ENCODE results near the gene TP53I11.

TP53I11 gene, protein sequence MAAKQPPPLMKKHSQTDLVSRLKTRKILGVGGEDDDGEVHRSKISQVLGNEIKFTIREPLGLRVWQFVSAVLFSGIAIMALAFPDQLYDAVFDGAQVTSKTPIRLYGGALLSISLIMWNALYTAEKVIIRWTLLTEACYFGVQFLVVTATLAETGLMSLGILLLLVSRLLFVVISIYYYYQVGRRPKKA

DNA sequence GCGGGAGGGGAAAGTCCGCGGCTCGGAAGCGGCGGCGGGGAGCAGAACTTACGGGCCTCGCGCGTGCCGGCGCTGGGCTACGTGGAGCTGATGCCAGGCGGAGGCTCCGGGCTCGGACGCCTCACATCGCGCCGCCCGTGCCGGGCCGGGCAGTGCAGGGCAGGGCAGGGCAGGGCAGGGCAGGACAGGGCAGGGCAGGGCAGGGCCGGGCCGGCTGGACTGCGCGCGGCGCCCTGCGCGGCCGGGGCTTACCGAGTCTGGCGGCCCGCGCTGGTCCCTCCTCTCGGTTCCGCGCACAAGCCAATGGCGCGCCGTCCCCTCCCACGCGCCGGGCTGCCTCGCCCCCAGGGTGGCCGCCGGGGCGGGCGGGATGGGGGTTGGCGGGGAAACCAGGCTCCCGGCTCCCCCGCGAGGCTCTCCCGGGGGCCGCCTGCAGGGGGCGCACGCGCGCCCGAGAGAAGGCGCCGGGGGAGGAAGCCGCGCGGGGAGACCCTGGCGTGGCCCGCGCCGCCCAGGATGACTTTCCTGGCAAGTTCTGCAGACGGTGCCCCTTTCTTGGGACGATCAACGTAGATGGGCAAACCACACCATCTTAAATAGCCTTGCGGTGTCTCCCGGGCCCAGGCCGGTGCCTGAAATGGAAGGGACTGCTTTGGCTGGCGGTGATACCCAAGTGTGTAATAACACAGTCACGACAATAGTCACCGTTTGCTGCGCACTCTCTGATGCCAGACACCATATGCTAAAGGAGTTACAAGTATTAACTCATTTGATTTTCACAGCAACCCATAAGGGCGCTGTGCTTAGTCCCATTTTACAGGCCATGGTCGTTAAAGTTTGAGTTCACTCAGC lies at the start of gene TP53I11:
Gene TP53I11 (minus strand): TSS at position 259 of the 852 bp plus-strand sequence. CDS start 12,548 bp downstream, outside the sequence.
- DNase-seq (ENCODE audit: low spot score), result peak; percentile 71

DNA sequence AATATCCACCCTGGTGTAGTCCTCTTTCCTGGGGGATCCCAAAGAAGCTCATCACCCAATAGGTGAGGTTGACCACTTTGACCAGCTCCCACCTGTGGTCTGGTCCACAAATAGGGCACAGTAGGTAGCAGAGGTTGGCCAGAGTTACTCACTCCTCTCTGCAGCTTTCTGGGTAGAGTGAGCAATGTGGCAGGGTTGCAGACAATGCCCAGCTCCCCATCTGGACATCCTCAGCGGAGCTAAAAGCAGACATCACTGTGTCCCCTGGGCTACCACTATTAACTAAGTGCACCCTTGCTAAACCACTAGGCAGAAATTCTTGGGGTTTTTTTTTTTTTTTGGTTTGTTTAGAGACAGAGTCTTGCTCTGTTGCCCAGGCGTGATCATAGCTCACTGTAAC lies 48.4 kb upstream of the TP53I11 start:
- DNase-seq (ENCODE audit: low spot score), result no peak

DNA sequence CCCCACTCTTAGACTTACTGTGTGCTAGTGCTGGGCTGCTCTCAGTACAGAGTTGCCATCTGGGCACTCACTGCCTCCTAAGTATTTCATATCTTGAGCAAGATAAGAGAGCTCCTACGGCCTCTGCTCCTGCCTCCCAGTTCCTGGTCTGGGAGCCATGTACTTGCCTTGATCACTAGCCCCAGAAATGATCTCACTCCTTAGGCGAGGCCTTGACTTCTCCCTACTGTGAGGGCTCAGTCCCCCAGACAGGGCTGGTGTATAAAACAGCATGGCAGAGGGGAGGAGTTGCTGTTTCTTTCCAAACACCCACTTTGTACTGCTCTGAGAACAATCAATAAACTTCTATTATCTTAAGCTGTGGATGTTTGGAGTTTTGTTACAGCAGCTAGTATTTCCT lies 47.4 kb upstream of the TP53I11 start:
- no peak for DNase-seq (ENCODE audit: low spot score)

DNA sequence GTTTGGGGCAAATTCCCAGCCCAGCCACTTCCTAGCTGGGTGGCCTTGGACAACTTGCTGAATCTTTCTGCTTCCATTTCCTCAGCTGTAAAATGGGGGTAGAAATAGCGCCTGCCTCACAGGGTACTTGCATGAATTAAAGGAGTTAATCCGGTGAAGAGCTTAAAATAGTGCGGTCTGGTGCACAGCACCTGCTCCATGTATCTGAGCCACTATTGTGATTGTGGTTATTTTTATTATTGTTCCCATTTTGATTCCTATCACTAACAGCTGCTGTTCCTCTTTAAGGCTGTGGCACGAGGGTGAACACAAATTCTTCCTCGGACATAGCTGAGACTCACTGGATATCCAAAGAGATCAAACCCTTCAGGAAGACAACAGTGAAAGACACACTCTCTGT lies 46.9 kb upstream of the TP53I11 start:
- no peak for DNase-seq (ENCODE audit: low spot score)

DNA sequence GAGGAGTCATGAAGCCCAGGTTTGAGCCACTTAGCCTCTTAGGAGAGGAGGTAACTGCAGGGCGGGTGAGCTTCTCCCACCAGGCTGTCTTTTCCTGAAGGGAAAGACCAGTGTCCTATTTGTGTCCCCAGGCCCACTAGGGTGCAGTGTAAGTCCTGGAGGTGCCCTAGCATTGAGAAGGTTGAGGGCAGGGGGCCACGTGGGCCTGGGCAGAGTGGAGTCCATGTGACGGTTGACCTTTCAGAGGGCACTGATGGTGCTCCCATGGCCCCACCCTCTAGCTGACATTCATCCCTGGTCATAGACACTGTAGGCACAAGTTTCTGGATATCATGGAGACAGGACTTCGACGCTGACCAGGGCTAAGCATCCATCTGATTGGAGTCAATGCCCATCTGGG lies 44.1 kb upstream of the TP53I11 start:
- DNase-seq (ENCODE audit: low spot score), result no peak

DNA sequence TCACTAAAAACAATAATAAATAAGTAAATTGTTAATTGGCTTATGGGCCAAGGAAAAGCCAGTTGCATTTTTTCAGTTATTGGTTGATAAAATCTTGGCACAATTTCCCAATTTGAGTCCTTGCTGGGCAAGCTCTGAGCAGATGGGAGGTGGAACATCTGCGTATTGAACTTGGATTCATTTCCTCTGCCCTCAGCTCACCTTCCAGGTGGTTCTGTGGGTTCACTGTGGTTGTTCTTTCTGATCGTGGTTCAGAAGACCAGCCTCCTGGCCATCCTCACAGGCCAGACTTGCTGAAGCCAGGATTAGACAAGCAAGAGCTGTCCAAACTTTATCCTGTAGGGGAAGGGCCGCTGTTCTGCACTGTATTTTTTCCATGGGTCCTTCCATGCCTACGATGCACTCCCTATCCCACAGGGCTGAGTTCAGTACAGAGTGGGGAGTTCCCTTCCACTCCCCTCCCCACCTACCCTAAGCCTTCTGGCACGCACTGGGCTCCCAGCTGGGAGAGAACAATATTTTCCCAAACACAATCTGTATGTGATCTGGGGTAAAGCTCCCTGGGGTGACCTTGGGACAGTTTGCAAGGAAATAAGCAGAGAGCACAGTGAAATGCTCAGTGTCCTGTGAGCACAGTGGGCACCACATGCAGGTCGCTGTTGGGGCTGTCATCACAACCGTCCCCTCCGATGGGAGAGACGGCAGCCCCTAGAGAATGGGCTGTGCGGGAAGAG lies 43.5 kb upstream of the TP53I11 start:
- no peak for DNase-seq (ENCODE audit: low spot score)

DNA sequence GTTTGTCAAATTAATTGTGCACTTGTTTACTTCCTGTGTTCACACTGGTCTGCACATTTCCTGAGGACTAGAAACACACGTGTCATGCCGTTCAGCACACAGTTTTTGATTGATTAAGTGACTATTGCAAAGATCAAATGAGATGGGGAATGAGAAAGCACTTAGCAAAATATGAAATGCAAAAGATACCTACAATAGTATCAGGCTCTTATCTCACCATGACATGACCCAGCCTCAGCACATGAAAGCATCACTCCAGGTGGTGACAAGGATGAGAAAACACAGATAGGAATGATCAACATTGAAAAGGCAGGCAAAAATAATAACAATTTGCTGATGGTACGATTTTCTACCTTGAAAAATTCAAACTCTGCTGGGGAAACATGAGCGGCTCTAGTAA lies 42.1 kb upstream of the TP53I11 start:
- no peak for DNase-seq (ENCODE audit: low spot score)

DNA sequence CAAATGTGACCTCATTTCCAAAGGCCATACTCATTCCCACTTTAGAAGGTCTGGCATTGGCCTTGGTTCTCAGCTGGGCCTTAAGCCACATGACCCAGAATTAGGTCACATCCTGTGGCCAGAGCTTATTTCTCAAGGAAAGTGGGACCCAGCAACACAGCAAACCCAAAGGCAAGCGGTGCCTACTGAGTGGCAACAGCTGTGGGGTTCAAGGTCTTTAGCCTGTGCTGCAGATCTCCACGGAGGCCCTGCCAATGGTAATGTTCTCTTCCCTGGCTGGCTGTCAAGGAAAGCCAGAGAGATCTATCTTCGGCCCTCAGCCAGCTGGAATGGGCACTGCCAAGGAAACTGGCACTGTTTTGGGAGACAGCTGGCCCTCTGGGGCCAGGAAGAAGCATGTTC lies 41.5 kb upstream of the TP53I11 start:
- DNase-seq (ENCODE audit: low spot score), result no peak

DNA sequence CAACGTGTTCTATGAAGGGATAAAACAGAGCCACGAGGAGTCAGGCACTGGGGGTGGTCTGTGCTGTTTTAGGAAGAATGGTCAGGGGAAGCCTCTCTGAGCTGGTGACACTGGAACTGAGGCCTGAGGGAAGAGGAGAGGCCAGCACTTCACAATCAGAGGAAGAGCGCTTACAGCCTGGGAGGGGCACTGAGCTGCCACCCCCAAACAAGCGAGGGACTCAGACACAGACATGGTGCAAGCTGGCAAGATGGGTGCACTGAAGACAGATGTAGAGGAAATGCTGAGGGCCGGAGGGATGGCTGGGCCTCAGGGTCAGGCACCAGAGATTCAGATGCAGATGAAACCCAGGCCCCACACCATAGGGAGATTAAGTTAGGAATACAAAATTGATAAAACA lies 40.0 kb upstream of the TP53I11 start:
- no peak for DNase-seq (ENCODE audit: low spot score)

DNA sequence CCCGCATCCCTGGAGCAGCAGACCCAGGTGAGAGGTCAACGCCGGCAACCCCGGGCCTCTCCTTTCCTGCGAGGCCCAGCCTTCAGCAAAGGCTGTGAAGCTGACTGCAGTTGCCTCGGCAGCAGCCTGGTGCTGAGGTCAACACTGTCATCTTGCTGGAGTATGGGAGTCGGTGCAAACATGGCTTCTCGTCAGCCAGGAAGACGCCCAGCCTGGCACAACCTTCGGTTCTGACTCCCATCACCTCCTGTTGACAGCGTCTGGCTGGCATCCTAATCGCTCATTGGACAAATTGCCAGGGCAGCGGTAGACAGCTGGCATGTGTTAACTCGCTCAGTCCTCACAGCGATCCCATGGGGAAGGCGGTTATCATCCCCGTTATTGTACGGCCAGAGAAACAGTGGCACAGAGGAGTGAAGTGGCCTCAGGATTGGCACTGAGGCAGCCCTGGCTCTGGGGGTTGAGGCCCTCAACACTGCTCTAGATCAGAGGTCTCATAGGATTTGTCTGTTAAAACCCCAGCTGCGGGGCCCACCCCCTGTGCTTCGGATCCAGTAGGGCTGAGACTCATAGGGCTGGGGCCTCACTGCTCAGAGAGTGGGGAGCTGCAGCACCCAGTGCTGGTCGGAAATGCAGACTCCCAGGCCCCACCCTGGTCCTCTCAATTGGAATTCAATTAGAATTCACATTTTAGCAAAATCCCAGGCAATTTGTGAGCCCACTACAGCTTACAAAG lies 39.3 kb upstream of the TP53I11 start:
- no peak for DNase-seq (ENCODE audit: low spot score)

DNA sequence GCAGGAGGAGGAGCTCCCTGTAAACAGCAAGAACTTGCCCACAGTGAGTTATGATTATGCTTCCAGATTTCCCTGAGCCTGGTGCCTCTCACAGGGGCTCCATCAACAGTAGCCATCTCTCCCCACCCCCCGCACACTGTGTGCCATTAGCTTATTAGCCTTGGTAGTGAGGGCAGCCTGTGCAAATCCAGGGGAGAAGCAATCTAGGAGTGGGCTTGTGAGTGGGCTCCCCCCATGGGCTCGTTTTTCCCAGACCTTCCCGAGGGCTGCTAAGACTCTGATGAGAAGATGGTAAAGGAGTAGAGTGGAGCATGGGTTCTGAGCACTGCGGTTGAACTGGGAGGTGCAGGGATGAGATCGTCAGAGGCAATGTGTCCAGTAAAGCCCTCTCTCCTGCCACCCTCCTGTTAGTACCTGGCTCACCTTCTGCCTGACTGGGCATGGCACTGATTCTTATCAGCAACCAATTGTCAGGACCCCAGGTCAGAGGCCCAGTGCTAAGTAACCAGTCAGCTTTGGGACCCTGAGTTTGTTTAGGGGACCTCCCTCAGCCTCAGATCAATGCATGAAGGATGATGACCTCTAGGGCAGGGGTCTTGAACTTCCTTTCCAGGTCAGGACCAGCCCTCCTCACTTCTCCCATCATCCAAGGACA lies 38.4 kb upstream of the TP53I11 start:
- no peak for DNase-seq (ENCODE audit: low spot score)

DNA sequence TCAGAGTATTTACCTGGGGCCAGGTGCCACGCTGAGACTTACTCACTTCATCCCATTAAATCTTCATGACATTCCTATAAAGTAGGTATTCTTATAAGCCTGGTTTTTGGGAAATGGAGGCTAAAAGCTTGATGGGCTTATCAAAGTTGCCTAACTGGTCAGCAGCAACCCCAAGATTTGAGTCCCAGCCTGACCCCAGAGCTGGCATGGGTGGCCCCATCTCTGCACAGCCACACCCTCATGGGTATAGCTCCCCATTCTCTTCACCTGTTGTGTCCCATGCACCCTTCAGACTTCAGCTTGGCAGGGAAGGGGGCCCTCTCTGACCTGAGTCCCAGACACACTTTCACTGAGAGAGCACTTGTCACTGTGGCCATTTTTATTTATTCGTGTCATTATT lies 37.4 kb upstream of the TP53I11 start:
- no peak for DNase-seq (ENCODE audit: low spot score)

DNA sequence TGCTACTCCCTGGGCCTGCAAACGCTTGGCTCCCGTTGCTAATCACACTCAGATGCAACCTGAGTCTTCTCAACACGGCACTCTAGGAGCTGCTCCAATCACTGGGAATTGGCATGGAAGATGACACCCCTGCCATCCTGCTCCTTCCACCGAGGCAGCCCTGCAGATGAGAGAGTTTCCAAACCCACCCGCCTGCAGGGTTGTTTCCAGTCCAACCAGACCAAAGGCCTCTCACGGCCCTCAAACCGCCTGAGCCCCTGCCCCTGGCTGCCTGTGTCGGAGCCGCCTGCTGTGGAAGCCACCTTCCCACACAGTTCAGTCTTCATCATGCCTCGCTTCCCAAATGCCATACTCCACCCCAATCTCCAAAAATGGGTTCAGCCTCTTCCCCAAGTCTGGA lies 36.8 kb upstream of the TP53I11 start:
- no peak for DNase-seq (ENCODE audit: low spot score)

DNA sequence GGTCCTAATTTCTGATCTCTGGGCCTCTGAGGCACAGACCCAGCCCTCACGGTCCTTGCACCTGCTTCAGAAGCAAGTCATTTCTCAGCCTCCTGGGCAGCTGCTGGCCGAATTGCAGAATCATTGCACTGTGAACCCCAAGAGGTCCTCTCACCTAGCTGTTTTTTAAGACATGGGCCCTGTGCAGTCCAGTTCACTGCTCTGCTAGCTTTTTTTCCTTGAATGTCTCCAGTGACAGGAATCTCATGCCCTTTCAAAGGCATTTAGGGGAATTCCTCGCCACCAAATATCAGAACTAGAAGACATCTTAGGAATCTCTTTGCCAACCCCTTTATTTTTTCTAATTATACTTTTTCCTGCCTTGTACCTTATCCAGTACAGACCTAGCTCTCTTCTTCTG lies 35.6 kb upstream of the TP53I11 start:
- no peak for DNase-seq (ENCODE audit: low spot score)

DNA sequence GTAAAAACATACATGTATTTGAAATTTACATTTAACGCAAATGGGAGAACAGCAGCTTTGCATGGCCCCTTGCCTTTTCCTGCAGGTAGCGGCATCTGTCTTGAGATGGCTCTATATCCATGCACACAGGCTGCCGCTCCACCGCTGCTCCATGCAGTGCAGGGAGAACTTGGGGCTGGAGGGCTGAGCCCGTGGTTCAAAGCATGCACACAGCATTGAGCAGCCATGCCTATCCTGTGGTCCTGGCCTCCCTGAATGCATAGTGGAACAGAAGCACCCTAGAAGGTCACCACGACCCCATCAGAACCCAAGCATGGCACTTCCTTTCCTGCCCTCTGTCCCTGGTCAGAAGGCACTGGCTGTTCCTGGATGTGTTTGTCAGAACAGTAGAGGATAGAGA lies 35.0 kb upstream of the TP53I11 start:
- no peak for DNase-seq (ENCODE audit: low spot score)

DNA sequence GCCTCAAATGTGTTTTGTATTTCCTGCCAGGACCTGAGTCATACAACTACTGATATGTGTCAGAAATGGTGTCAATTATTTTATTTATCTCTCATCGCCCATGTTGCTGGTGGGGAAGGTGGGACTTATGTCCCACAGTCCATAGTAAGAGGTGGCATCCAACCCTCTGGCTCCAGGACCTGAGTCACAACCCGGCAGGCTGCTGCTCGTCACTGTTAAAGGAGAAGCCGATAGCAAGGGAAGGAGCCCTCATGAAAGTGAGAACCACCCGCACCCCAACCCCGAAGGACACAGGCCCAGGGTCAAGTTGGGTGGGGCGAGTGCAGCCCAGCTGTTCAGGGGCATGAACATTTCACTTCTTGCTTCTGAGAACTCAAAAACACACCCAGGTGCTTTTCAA lies 33.1 kb upstream of the TP53I11 start:
- DNase-seq (ENCODE audit: low spot score), result no peak

DNA sequence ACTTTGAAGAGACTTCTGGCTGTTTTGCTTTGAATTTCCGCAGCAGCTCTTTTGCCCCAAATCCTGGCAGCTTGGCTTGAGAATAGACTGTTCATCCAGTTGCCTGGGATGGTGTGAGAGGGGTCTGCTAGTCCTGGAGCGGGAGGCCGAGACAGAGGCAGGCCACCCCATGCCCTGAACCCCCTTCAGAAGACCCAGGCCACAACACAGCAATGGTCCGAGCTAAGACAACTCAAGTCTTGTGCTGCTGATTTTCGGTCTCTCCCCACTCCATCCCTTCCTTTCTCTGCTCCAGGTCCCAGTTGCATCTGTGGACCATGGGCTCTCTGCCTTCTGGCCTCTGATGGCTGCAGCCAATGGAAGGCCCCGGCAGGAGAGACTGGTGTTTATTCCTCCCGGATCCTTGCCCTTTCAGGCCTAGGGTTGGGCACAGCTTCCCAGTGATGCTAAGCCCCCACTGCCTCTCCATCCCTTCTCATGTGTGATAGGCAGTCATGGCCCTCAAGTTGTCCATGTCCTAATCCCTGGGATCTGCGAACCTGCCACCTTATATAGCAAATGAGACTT lies 31.9 kb upstream of the TP53I11 start:
- no peak for DNase-seq (ENCODE audit: low spot score)

DNA sequence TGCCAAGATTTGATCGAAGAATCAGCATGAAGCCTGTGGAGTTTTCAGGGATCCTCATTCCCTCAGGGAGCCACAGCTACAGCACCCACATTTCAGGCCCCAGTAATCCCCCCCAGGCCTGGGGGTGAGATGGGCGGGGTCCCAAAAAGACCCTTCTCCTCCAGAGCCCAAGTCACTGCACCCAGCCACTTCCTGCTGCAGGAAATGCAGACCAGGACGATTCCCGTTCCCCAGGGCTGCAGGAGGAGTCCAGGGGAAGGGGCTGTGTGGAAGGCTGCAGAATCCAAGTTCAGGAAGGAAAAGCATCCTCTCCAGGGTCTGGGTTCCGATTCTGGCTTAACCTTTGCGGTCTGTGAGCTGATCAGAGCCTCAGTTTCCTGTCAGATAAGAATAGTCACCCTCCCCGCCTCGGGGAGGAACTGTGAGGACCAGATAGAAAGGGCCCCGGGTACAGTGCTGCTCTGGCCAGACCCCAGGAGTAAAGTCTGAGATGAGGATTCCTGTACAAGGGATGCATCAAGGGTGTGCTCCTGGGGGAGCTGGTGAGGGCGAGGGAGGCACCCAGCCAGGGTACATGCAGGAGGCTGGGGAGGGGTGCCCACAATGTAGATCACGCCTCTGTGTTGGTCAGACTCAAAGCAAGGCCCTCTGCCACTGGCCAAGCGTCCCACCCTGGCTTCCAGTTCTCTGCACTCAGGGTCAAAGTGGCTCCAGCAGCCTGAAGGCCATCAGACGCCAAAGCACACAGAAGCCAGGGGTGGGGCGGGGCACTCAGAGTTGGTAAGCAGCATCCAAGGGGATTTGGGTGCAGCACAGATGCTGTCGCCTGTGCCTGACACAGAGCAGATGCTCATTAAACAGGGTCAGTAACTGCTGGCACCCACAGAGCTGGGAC lies 30.1 kb upstream of the TP53I11 start:
- DNase-seq (ENCODE audit: low spot score), result no peak

DNA sequence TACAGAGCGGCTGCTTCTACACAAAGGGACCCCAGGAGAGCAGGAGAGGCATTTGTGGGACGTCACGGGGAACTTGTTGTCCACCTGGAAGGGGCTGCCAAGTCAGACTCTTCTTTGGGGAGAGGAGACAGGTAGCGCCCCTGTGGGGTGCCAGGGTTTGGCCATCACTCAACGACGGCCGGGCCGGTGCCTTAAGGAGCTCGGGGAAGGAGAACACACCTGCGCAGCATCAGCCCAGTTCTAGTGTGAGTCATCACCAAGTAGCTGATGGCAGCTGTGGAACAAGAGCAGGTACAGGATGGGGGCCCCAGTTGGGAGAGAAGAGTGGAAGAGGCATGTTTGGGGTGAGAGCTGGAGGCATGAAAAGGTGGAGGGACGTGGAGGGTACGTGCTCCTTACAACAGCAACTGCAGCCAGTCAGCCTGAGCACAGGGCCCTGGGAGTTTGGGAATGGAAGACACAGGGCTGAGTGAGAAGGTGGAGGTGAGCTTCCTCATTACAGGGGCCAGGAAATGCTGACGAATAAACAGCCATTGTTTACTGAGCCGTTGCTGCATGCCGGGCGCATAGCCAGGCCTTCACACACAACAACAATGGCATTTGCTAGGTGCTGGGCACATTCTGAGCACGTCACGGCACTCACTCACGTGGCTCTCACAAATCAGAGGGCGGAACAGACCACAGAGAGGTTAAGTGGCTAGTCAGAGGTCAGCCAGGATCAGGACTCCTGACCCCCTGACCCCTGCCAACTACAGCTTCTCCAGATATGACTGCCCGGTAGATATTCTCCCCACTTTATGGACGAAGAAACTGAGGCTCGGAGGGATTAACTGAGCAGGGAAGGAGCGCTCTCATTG lies 29.1 kb upstream of the TP53I11 start:
- no peak for DNase-seq (ENCODE audit: low spot score)

DNA sequence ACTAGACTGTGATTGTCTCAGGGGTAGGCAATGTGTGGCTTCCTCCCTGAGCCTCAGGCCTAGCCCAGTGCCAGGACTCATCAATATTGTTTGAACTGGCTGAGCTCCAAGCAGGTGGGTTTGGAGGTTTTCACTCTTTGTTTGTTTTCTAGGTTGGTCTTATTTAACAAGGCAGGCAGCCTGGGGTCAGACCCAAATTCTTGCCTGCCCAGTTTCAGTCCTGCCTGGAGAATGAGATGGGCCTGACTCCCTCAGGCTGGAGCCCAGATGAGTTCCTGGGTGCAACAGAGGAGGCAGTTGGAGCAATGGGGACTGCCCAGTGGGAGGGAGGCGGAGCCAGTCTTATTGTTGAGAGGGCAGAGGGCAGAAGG lies 28.3 kb upstream of the TP53I11 start:
- DNase-seq (ENCODE audit: low spot score), result no peak

All from germinal center (tissue), 1 donor.